Muscle of leg (tissue), 11 donors: ENCODE measurements around the gene RNF112. TPM values are rescaled to one million over a fixed set of nuclear protein-coding genes. Genes with fewer than 3 reads are reported as not detected.

Experiments used
- DNase-seq: peaks from one replicate; pipeline ENCODE4 v3.0.0; 2013
- H3K27ac ChIP-seq: one replicate; pipeline ENCODE4 v1.5.1; 2013; ENCODE audit warnings: mild to moderate bottlenecking, low read length, control low read depth
- H3K27me3 ChIP-seq: one replicate; pipeline ENCODE4 v1.6.1; 2013; ENCODE audit warnings: low read length; ENCODE audit not compliant: control insufficient read depth, insufficient read depth
- H3K36me3 ChIP-seq: one replicate; pipeline ENCODE4 v1.6.1; 2013; ENCODE audit warnings: low read length; ENCODE audit not compliant: control insufficient read depth, insufficient read depth
- H3K4me1 ChIP-seq: one replicate; pipeline ENCODE4 v1.6.1; 2013; ENCODE audit warnings: low read length; ENCODE audit not compliant: control insufficient read depth, insufficient read depth
- H3K4me3 ChIP-seq: one replicate; pipeline ENCODE4 v1.5.1; 2013; ENCODE audit warnings: low read length, control low read depth
- H3K9me3 ChIP-seq: replicated peaks from 2 replicates; pipeline ENCODE4 v1.6.1; 2013; ENCODE audit warnings: low read depth, low read length; ENCODE audit not compliant: control insufficient read depth
- WGBS: methylation state at CpG from one replicate; pipeline ENCODE4 v1.1.5; 2013; ENCODE audit warnings: missing lambda C conversion rate; ENCODE audit not compliant: insufficient coverage; 5-methylcytosine and 5-hydroxymethylcytosine counted together
- polyA plus RNA-seq, 8 donors: library from polyadenylated mRNA; unstranded; fragments of 120-200 nt; gene quantifications; one replicate each; pipeline versions ENCODE4 v1.2.1 to v1.2.3, GENCODE V29; 2013; ENCODE audit warnings: inconsistent platforms in 1 of 8, low replicate concordance in 1 of 8; ENCODE audit not compliant: insufficient read length in 8 of 8, insufficient read depth in 1 of 8
- total RNA-seq: library from RNA; stranded (reverse); fragments of 120-200 nt; gene quantifications from one replicate; pipeline ENCODE4 v1.2.4, GENCODE V29; 2013

RNF112 gene
- total and polyA plus RNA-seq, 9 donors: 2.8 to 5.4 (median 4.1) TPM

- Histone ChIP-seq H3K36me3 (no peaks in the 10 kb centered on the region), H3K27me3 (no peaks in the 10 kb centered on the region), H3K9me3 (no peaks in the 10 kb centered on the region), H3K4me1 (peaks cover 19% of the 10 kb centered on the region), H3K27ac (no peak overlapping the region), H3K4me3 (no peak overlapping the region)
- DNase-seq: no peak
- WGBS: 84% methylated on average over 4 of the region's 4 CpGs
Observed at GRCh38 chr17:19403021-19403420, 8.0 kb upstream of the RNF112 start.

DNA sequence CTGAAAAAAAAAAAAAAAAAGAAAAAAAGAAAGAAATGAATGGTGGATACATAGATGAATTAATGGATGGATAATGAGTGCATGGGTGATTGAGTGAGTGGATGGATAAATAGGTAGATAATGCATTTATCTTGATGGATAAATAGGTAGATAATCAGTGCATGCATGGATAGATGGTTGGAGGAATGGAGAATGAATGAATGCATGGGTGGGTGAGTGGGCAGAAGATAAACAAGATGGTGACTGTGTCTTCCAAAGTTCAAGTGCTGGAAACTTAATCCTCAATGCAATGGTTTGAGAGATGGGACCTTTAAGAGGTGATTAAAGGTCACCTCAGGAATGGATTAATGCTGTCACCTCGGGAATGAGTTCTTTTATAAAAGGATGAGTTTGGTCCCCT is 6.8 kb upstream of the RNF112 start:
- H3K27ac ChIP-seq: no peak overlapping the region
- DNase-seq: no peak
- H3K9me3 ChIP-seq: no peaks in the 10 kb centered on the region
- H3K4me1 ChIP-seq: peaks cover 11% of the 10 kb centered on the region
- no peaks in the 10 kb centered on the region for H3K36me3 ChIP-seq
- no peak overlapping the region for H3K4me3 ChIP-seq
- no peaks in the 10 kb centered on the region for H3K27me3 ChIP-seq
- WGBS: no CpG with 5 or more reads among the region's 1 CpG

GRCh38 chr17:19405114-19405513 is 5.9 kb upstream of the RNF112 start:
- Histone ChIP-seq H3K9me3 (no peaks in the 10 kb centered on the region), H3K4me3 (no peak overlapping the region), H3K4me1 (peaks cover 9% of the 10 kb centered on the region), H3K36me3 (no peaks in the 10 kb centered on the region), H3K27me3 (no peaks in the 10 kb centered on the region), H3K27ac (no peak overlapping the region)
- no peak for DNase-seq
- WGBS: 88% methylated on average over 5 of the region's 5 CpGs

GRCh38 chr17:19407601-19408345 is 3.3 kb upstream of the RNF112 start:
- no peaks in the 10 kb centered on the region for H3K36me3 ChIP-seq
- 98% methylated on average over 5 of the region's 10 CpGs for WGBS
- no peaks in the 10 kb centered on the region for H3K9me3 ChIP-seq
- no peak overlapping the region for H3K4me3 ChIP-seq
- peaks cover 3% of the 10 kb centered on the region for H3K27me3 ChIP-seq
- peaks cover 25% of the 10 kb centered on the region for H3K4me1 ChIP-seq
- DNase-seq: no peak
- no peak overlapping the region for H3K27ac ChIP-seq

- no peaks in the 10 kb centered on the region for H3K36me3 ChIP-seq
- H3K9me3 ChIP-seq: no peaks in the 10 kb centered on the region
- H3K27ac ChIP-seq: no peak overlapping the region
- peaks cover 27% of the 10 kb centered on the region for H3K4me1 ChIP-seq
- H3K27me3 ChIP-seq: peaks cover 3% of the 10 kb centered on the region
- WGBS: 100% methylated on average over 1 of the region's 2 CpGs
- no peak for DNase-seq
- H3K4me3 ChIP-seq: no peak overlapping the region
Observed at GRCh38 chr17:19408346-19408710, 2.7 kb upstream of the RNF112 start.

DNA sequence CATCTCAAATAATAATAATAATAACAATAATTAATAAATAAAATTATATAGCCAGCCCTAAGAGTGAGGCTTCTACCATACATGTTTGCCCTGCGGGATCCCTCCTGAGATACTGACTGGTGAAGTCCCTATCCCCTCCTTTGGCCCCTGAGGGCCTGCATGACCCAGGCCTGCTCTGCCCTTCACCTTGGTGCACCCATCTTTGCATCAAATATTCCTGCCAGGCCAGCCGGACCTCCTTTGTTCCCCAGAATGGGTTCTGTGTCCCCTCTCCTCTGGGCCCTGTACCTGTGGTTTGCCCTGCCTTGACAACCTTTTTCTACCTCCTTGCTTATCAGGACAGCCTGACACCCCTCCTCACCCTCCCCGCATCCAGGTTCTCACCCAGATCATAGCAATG is 2.0 kb upstream of the RNF112 start:
- H3K4me3 ChIP-seq: no peak overlapping the region
- peaks cover 3% of the 10 kb centered on the region for H3K27me3 ChIP-seq
- 94% methylated on average over 2 of the region's 3 CpGs for WGBS

DNA sequence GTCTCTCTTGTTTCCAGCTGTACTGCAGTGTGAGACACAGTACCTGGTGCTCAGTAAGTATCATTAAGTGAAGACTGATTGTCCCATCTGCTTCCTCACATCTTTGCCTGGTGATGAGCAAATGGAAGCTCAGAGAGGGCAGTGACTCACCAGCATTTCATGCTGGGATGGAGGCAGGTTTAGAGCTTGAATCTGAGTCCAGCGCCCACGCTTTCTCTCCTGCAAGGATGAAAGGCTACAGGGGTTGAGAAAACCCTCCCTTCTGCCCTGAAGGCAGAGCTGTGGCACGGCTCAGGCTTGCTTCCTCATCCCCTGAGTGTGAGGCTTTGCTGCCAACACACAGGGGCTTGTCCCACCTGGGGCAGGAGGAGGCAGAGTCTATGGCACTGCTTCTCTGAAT is 1.5 kb upstream of the RNF112 start:
- no peaks in the 10 kb centered on the region for H3K36me3 ChIP-seq
- DNase-seq: no peak
- H3K4me1 ChIP-seq: peaks cover 31% of the 10 kb centered on the region
- 80% methylated on average over 1 of the region's 3 CpGs for WGBS
- H3K27me3 ChIP-seq: peaks cover 3% of the 10 kb centered on the region
- no peaks in the 10 kb centered on the region for H3K9me3 ChIP-seq
- H3K27ac ChIP-seq: no peak overlapping the region
- H3K4me3 ChIP-seq: no peak overlapping the region

More for the DNA sequence above, 2.0 kb upstream of the RNF112 start:
- no peaks in the 10 kb centered on the region for H3K9me3 ChIP-seq
- no peaks in the 10 kb centered on the region for H3K36me3 ChIP-seq
- no peak for DNase-seq
- H3K27ac ChIP-seq: no peak overlapping the region
- peaks cover 28% of the 10 kb centered on the region for H3K4me1 ChIP-seq

DNA sequence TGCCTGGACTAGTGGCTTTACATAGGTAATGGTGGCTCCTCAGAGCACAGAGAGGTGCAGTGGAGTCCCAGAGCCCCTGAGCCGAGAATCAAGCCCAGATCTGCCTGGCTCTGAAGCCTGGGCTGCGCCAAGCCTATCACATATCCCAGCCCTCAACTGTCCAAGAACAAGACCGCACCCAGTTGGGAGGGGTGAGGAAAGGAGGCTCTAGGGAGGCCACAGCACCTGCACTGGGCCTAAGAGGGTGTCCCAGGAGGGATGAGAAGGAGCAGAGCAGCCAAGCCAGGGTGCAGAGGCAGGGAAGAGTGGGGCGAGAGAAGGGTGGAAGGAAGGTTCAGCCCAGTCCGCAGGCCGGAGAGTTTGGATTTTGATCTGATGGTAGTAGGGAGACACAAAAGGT is 941 bp upstream of the RNF112 start:
- WGBS: 83% methylated on average over 3 of the region's 6 CpGs
- H3K27me3 ChIP-seq: peaks cover 3% of the 10 kb centered on the region
- H3K4me3 ChIP-seq: no peak overlapping the region
- peaks cover 31% of the 10 kb centered on the region for H3K4me1 ChIP-seq
- DNase-seq: no peak
- no peak overlapping the region for H3K27ac ChIP-seq
- no peaks in the 10 kb centered on the region for H3K36me3 ChIP-seq
- no peaks in the 10 kb centered on the region for H3K9me3 ChIP-seq

- H3K36me3 ChIP-seq: no peaks in the 10 kb centered on the region
- 48% methylated on average over 3 of the region's 9 CpGs for WGBS
- H3K4me3 ChIP-seq: peak overlapping the region; percentile 10
- DNase-seq: peak; percentile 42
- no peak overlapping the region for H3K27ac ChIP-seq
- no peaks in the 10 kb centered on the region for H3K9me3 ChIP-seq
- H3K27me3 ChIP-seq: peaks cover 3% of the 10 kb centered on the region
- H3K4me1 ChIP-seq: peaks cover 31% of the 10 kb centered on the region
Observed at GRCh38 chr17:19411631-19412030, 599 bp downstream of the RNF112 start.

DNA sequence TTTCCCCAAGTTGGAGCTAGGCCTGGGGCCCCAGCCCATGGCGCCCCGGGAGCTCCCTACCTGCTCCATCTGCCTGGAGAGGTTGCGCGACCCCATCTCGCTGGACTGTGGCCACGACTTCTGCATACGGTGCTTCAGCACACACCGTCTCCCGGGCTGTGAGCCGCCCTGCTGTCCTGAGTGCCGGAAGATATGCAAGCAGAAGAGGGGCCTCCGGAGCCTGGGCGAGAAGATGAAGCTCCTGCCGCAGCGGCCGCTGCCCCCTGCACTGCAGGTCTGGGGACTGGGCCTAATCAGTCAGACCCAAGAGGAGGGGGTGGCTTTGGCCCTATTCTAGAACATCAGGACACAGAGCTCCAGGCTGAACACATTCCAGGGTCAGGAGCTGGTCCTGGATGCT is 1.5 kb downstream of the RNF112 start:
- H3K4me3 ChIP-seq: no peak overlapping the region
- H3K4me1 ChIP-seq: peaks cover 31% of the 10 kb centered on the region
- H3K27me3 ChIP-seq: peaks cover 3% of the 10 kb centered on the region
- no peaks in the 10 kb centered on the region for H3K36me3 ChIP-seq
- no peaks in the 10 kb centered on the region for H3K9me3 ChIP-seq
- 80% methylated on average over 12 of the region's 16 CpGs for WGBS
- no peak overlapping the region for H3K27ac ChIP-seq
- DNase-seq: no peak

DNA sequence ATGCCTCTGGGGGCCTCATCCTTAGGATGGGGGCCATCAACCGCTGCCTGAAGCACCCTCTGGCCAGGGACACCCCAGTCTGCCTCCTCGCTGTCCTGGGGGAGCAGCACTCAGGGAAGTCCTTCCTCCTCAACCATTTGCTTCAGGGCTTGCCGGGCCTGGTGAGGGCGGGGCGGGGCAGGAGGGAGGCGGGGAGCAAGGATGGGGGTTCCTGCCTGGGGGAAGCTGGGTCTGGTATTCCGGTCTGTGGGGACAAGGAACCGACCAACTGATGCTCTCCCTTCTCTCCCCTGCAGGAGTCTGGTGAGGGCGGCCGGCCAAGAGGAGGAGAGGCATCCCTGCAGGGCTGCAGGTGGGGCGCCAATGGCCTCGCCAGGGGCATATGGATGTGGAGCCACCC is 2.0 kb downstream of the RNF112 start:
- DNase-seq: no peak
- Histone ChIP-seq H3K9me3 (no peaks in the 10 kb centered on the region), H3K36me3 (no peaks in the 10 kb centered on the region), H3K27ac (no peak overlapping the region), H3K4me3 (no peak overlapping the region), H3K27me3 (peaks cover 3% of the 10 kb centered on the region), H3K4me1 (peaks cover 31% of the 10 kb centered on the region)
- 74% methylated on average over 5 of the region's 12 CpGs for WGBS
